CD14-positive monocyte (primary cell): ENCODE results near the gene PLEKHM3. TPM values are rescaled to one million over a fixed set of nuclear protein-coding genes. Genes with fewer than 3 reads are reported as not detected.

Source experiments
- DNase-seq, 3 donors: peaks; one replicate each; pipeline ENCODE4 v3.0.0-alpha.2; 2011 to 2022
- H2AFZ ChIP-seq: 2 replicates; pipeline ENCODE4 v1.6.0; 2012; ENCODE audit warnings: mild to moderate bottlenecking, low read depth, low read length, inconsistent platforms; ENCODE audit not compliant: insufficient read depth, poor library complexity, severe bottlenecking
- H3K27ac ChIP-seq, 2 donors: 1 replicate in 1 of 2; 2 replicates in 1 of 2; pipeline ENCODE4 v1.5.1; 2012 to 2013; ENCODE audit warnings: low read length in 2 of 2, control low read depth in 1 of 2, inconsistent platforms in 1 of 2, low read depth in 1 of 2, mild to moderate bottlenecking in 1 of 2
- H3K27me3 ChIP-seq, 2 donors: one replicate each; pipeline versions ENCODE4 v1.6.0 to v1.6.1; 2011 to 2013; ENCODE audit warnings: low read length in 2 of 2; ENCODE audit not compliant: control insufficient read depth in 2 of 2, insufficient read depth in 2 of 2
- H3K36me3 ChIP-seq, 2 donors: replicated peaks in 1 of 2; 1 replicate in 1 of 2; 2 replicates in 1 of 2; pipeline versions ENCODE4 v1.5.1 to v1.6.1; 2012 to 2013; ENCODE audit warnings: low read length in 2 of 2, control low read depth in 1 of 2, inconsistent platforms in 1 of 2, mild to moderate bottlenecking in 1 of 2; ENCODE audit not compliant: insufficient read depth in 2 of 2, control insufficient read depth in 1 of 2
- H3K4me1 ChIP-seq, 2 donors: 1 replicate in 1 of 2; 2 replicates in 1 of 2; pipeline versions ENCODE4 v1.5.1 to v1.6.1; 2012 to 2013; ENCODE audit warnings: low read length in 2 of 2, control low read depth in 1 of 2, inconsistent platforms in 1 of 2, mild to moderate bottlenecking in 1 of 2, moderate library complexity in 1 of 2; ENCODE audit not compliant: insufficient read depth in 2 of 2, control insufficient read depth in 1 of 2
- H3K4me2 ChIP-seq: replicated peaks from 2 replicates; pipeline ENCODE3; 2012; ENCODE audit warnings: low read length, moderate library complexity, mild to moderate bottlenecking; ENCODE audit not compliant: poor library complexity, severe bottlenecking; ENCODE audit errors: extremely low read depth
- H3K4me3 ChIP-seq, 3 experiments: fragments of 200-600 bp in 1 of 3; sonication (generic) in 1 of 3; replicated peaks in 1 of 3; 1 replicate in 2 of 3; 2 replicates in 1 of 3; pipeline ENCODE4 v1.5.1; 2011 to 2013; ENCODE audit warnings: low read length in 3 of 3, mild to moderate bottlenecking in 3 of 3, control low read depth in 2 of 3, low read depth in 2 of 3, inconsistent platforms in 1 of 3, moderate library complexity in 1 of 3
- H3K79me2 ChIP-seq: 2 replicates; pipeline ENCODE4 v1.6.0; 2012; ENCODE audit warnings: mild to moderate bottlenecking, control low read depth, inconsistent platforms, low read length, moderate library complexity; ENCODE audit not compliant: insufficient read depth
- H3K9ac ChIP-seq: 2 replicates; pipeline ENCODE4 v1.6.0; 2017; ENCODE audit warnings: low read length, mild to moderate bottlenecking; ENCODE audit not compliant: insufficient read depth, poor library complexity, severe bottlenecking
- H3K9me3 ChIP-seq, 2 donors: replicated peaks in 1 of 2; 1 replicate in 1 of 2; 2 replicates in 1 of 2; pipeline versions ENCODE4 v1.5.1 to v1.6.1; 2012 to 2013; ENCODE audit warnings: low read length in 2 of 2, control low read depth in 1 of 2; ENCODE audit not compliant: control insufficient read depth in 1 of 2, insufficient read depth in 1 of 2
- H4K20me1 ChIP-seq: 2 replicates; pipeline ENCODE4 v1.6.0; 2012; ENCODE audit warnings: mild to moderate bottlenecking, low read length, control low read depth, moderate library complexity; ENCODE audit not compliant: insufficient read depth
- H3K27ac Mint-ChIP-seq, 7 donors: one replicate each; pipeline ENCODE4 v1.8.0; 2020; ENCODE audit warnings: mild to moderate bottlenecking in 7 of 7, mixed read lengths in 7 of 7, moderate library complexity in 6 of 7, inconsistent platforms in 2 of 7
- H3K27me3 Mint-ChIP-seq, 3 donors: one replicate each; pipeline ENCODE4 v1.8.0; 2021 to 2022; ENCODE audit warnings: low read depth in 3 of 3, mild to moderate bottlenecking in 3 of 3, mixed read lengths in 3 of 3, moderate library complexity in 3 of 3, inconsistent platforms in 1 of 3
- H3K36me3 Mint-ChIP-seq, 2 donors: one replicate each; pipeline ENCODE4 v1.8.0; 2020; ENCODE audit warnings: mixed read lengths in 2 of 2, inconsistent platforms in 1 of 2, mild to moderate bottlenecking in 1 of 2
- H3K4me1 Mint-ChIP-seq: one replicate; pipeline ENCODE4 v1.8.0; 2020; ENCODE audit warnings: mild to moderate bottlenecking, mixed read lengths
- H3K4me3 Mint-ChIP-seq, 2 donors: one replicate each; pipeline ENCODE4 v1.8.0; 2020; ENCODE audit warnings: mild to moderate bottlenecking in 2 of 2, mixed read lengths in 2 of 2, moderate library complexity in 1 of 2
- H3K9me3 Mint-ChIP-seq, 7 donors: one replicate each; pipeline ENCODE4 v1.8.0; 2020 to 2022; ENCODE audit warnings: mixed read lengths in 7 of 7, mild to moderate bottlenecking in 6 of 7, moderate library complexity in 6 of 7, inconsistent platforms in 2 of 7
- WGBS: methylation state at CpG from one replicate; pipeline ENCODE4 v1.1.5; 2013; ENCODE audit warnings: missing lambda C conversion rate; ENCODE audit not compliant: insufficient coverage; 5-methylcytosine and 5-hydroxymethylcytosine counted together
- intact Hi-C, 2 donors: fragments of 100-400 bp; cut with micrococcal nuclease; formaldehyde crosslinking; loops; one replicate each; pipeline versions ENCODE4 v1.15.0 to v1.15.1; 2023
- polyA plus RNA-seq, 3 donors: library from polyadenylated mRNA; depleted of rRNA in 1 of 3; unstranded in 2 of 3; stranded (reverse) in 1 of 3; fragments of 300-500 nt in 2 of 3; fragments of >200 nt in 1 of 3; fragmentation: Illumina TruSeq in 2 of 3; gene quantifications; 1 replicate in 2 of 3; 2 replicates in 1 of 3; pipeline ENCODE4 v1.2.3, GENCODE V29; 2012 to 2021
- TF ChIP-seq, protein P1 (sequence below): fragments of 200-600 bp; IDR thresholded peaks from one replicate; pipeline ENCODE4 v1.8.0; 2022; ENCODE audit warnings: antibody characterized with exemption, mild to moderate bottlenecking

Gene PLEKHM3
- polyA plus RNA-seq, 3 donors: 3.0 to 8.0 (median 3.0) TPM

DNA sequence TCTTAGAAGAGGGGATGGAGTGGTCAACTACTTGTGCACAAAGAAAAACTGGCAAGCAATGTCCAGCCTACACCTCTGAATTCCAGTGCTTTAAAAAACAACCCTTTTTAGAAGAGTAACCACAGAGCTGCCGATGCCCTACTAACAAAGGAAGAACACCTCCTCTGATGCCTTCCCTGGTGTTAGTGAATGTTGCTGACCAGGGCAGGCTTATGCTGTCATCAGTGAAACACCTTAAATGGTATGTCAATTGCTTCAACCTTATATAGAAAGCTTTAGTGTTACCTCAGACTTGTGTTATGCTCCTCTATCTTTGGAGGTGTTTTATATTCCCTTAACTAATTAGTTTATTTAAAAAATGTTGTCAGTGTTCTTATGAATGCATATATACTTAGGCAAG is 175.9 kb downstream of the PLEKHM3 start:
- no peak for DNase-seq

DNA sequence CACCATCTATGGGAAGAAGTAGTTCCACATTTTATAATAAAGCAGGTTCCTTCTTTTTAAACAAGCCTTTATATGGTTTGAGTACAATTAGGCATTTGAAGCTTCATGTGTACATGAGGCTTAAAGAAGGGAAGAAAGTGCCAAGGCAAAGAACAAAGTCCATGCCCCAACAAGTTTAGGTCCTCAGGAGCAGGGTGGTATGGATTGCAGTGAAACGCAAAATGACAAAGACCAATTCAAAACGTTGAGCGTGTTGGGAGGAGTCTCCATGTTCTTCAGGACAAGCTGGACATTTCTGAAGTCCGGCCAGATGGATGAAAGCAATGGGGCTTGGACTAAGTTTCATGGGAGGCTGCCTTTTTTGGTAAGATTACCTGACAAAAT is 176.8 kb downstream of the PLEKHM3 start:
- Histone ChIP-seq H4K20me1 (no peaks in the 10 kb centered on the region), H3K4me2 (no peak overlapping the region), H3K79me2 (no peaks in the 10 kb centered on the region), H3K27ac (peak overlapping the region in 1 of 2 donors; percentile 6), H3K4me1 (peaks cover 7 to 14% of the 10 kb centered on the region in 2 donors), H3K27me3 (no peaks in the 10 kb centered on the region), H2AFZ (no peak overlapping the region), H3K4me3 (no peak overlapping the region), H3K36me3 (peaks cover 0 to 13% of the 10 kb centered on the region in 2 donors), H3K9ac (no peak overlapping the region), H3K9me3 (no peaks in the 10 kb centered on the region)
- no peak overlapping the region for H3K27ac Mint-ChIP-seq
- no peak overlapping the region for H3K4me3 Mint-ChIP-seq
- intact Hi-C loops: no loop called here
- TF ChIP-seq, protein P1, sequence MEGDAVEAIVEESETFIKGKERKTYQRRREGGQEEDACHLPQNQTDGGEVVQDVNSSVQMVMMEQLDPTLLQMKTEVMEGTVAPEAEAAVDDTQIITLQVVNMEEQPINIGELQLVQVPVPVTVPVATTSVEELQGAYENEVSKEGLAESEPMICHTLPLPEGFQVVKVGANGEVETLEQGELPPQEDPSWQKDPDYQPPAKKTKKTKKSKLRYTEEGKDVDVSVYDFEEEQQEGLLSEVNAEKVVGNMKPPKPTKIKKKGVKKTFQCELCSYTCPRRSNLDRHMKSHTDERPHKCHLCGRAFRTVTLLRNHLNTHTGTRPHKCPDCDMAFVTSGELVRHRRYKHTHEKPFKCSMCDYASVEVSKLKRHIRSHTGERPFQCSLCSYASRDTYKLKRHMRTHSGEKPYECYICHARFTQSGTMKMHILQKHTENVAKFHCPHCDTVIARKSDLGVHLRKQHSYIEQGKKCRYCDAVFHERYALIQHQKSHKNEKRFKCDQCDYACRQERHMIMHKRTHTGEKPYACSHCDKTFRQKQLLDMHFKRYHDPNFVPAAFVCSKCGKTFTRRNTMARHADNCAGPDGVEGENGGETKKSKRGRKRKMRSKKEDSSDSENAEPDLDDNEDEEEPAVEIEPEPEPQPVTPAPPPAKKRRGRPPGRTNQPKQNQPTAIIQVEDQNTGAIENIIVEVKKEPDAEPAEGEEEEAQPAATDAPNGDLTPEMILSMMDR: no peak
- no peaks in the 10 kb centered on the region for H3K27me3 Mint-ChIP-seq
- peaks cover 0 to 3% (median 0%) of the 10 kb centered on the region in 7 donors for H3K9me3 Mint-ChIP-seq
- 93% methylated on average over 4 of the region's 4 CpGs for WGBS
- no peak for DNase-seq
- H3K4me1 Mint-ChIP-seq: peaks cover 12% of the 10 kb centered on the region
- H3K36me3 Mint-ChIP-seq: peaks cover 18 to 38% of the 10 kb centered on the region in 2 donors

More for the DNA sequence above, 175.9 kb downstream of the PLEKHM3 start:
- H3K9ac ChIP-seq: no peak overlapping the region
- no peaks in the 10 kb centered on the region for H3K9me3 ChIP-seq
- peaks cover 0 to 13% of the 10 kb centered on the region in 2 donors for H3K36me3 ChIP-seq
- no peak overlapping the region for H3K27ac ChIP-seq
- Mint-ChIP-seq H3K36me3 (peaks cover 18 to 33% of the 10 kb centered on the region in 2 donors), H3K4me1 (peaks cover 12% of the 10 kb centered on the region), H3K9me3 (peaks cover 0 to 3% (median 0%) of the 10 kb centered on the region in 7 donors), H3K4me3 (no peak overlapping the region), H3K27ac (no peak overlapping the region), H3K27me3 (no peaks in the 10 kb centered on the region)
- no peaks in the 10 kb centered on the region for H4K20me1 ChIP-seq
- H3K4me3 ChIP-seq: no peak overlapping the region
- intact Hi-C loops: no loop called here
- no peaks in the 10 kb centered on the region for H3K79me2 ChIP-seq
- no peak overlapping the region for H2AFZ ChIP-seq
- WGBS: no CpG with 5 or more reads among the region's 1 CpG
- TF ChIP-seq, protein P1: no peak
- H3K27me3 ChIP-seq: no peaks in the 10 kb centered on the region
- peaks cover 7 to 14% of the 10 kb centered on the region in 2 donors for H3K4me1 ChIP-seq
- H3K4me2 ChIP-seq: no peak overlapping the region
